Right atrium auricular region (tissue), 2 donors: ENCODE measurements around the gene MYH10. TPM values are rescaled to one million over a fixed set of nuclear protein-coding genes. Genes with fewer than 3 reads are reported as not detected.
"Not testable (repeated sequence)": the region's sequence is repeated elsewhere in the genome, so short reads cannot be mapped to it uniquely, and the experiment has no call there.

Source experiments
- DNase-seq: peaks from one replicate; pipeline ENCODE4 v3.0.0-alpha.2; 2019; ENCODE audit warnings: low spot score
- H3K27ac ChIP-seq, 2 donors: fragments of 200-600 bp; sonication (generic); 1 replicate in 1 of 2; 2 replicates in 1 of 2; pipeline ENCODE4 v1.5.1; 2016 to 2019
- H3K27me3 ChIP-seq, 2 donors: fragments of 200-600 bp; sonication (generic); one replicate each; pipeline versions ENCODE4 v1.5.1 to v1.6.0; 2017 to 2019
- H3K36me3 ChIP-seq: fragments of 200-600 bp; sonication (generic); one replicate; pipeline ENCODE4 v1.5.1; 2016
- H3K4me1 ChIP-seq, 2 donors: fragments of 200-600 bp; sonication (generic); one replicate each; pipeline versions ENCODE4 v1.5.1 to v1.6.0; 2017 to 2019
- H3K4me3 ChIP-seq, 2 donors: fragments of 200-600 bp; sonication (generic); 1 replicate in 1 of 2; 2 replicates in 1 of 2; pipeline ENCODE4 v1.5.1; 2017 to 2019; ENCODE audit warnings: mild to moderate bottlenecking in 1 of 2, moderate library complexity in 1 of 2
- H3K9me3 ChIP-seq, 2 donors: fragments of 200-600 bp; sonication (generic); one replicate each; pipeline ENCODE4 v1.5.1; 2019
- CTCF ChIP-seq, 2 donors: fragments of 200-600 bp; sonication (generic); IDR thresholded peaks; one replicate each; pipeline ENCODE4 v1.5.1; 2019; ENCODE audit warnings: antibody characterized with exemption in 2 of 2
- total RNA-seq, 2 donors: library from RNA; depleted of rRNA; stranded (reverse); fragments of >200 nt; gene quantifications; one replicate each; pipeline ENCODE4 v1.1.0, GENCODE V29; 2016

MYH10 gene
- total RNA-seq, 2 donors from 2014 or later, result 48.9 to 49.1 TPM

- Histone ChIP-seq H3K27ac (no peak overlapping the region), H3K4me1 (no peaks in the 10 kb centered on the region), H3K9me3 (no peaks in the 10 kb centered on the region), H3K36me3 (no peaks in the 10 kb centered on the region), H3K4me3 (no peak overlapping the region), H3K27me3 (no peaks in the 10 kb centered on the region)
- TF ChIP-seq CTCF (IDR thresholded peaks at IDR 0.05), result no peak
- DNase-seq, result no peak
Observed at GRCh38 chr17:8664456-8665126, 34.1 kb upstream of the MYH10 start.

DNA sequence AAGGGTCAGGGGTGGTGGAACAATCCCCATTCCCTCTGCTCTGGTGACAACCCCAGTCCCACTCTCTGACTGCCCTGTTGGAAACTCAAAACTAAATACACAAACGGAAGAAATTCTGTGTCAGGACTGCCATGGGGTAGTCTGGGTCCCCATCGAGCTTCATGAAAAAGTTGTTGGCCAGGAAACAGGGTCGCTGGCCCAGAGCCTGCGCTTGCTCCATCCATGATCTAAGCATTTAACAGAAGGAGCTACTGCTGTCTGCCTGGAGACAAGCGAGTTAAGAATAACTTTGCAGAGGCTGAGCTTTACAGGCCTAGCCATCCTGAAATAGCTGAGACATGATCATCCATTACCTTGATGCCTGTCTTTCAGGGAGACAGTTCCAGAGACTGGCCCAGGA, 32.4 kb upstream of the MYH10 start:
- H3K36me3 ChIP-seq, result no peaks in the 10 kb centered on the region
- no peak for DNase-seq

DNA sequence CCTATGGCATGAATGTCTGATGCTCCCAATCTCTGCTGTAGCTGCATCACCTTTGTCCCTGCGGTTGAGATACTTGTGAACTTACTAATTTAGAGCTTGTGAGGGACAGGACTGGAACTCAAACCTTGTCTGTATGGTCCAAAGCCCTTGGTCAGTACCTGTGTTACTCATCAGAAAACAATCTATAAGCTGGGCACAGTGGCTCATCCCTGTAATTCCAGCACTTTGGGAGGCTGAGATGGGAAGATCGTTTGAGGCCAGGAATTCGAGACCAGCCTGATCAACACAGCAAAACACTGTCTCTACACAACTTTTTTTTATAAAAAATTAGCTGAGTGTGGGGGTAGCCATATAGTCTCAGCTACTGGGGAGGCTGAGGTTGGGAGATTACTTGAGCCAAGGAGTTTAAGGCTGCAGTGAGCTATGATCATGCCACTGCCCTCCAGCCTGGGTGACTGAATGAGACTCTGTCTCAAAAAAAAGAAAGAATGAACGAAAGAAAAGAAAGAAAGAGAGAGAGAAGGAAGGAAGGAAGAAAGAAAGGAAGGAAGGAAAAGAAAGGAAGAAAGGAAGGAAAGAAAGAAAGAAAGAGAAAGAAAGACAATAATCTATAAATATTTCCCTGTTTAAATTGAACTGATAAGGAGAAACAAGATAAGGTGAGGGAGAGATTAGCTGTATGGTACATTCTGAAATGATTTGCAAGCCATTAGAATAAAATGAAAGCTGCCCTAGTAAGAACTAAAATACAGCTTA, 31.7 kb upstream of the MYH10 start:
- peaks cover 0 to 1% of the 10 kb centered on the region in 2 donors for H3K9me3 ChIP-seq
- no peak for DNase-seq
- no peaks in the 10 kb centered on the region for H3K36me3 ChIP-seq
- H3K27me3 ChIP-seq, result no peaks in the 10 kb centered on the region
- no peak overlapping the region for H3K27ac ChIP-seq
- H3K4me3 ChIP-seq, result no peak overlapping the region
- H3K4me1 ChIP-seq, result no peaks in the 10 kb centered on the region
- no peak for TF ChIP-seq CTCF (IDR thresholded peaks at IDR 0.05)

More for the DNA sequence above, 32.4 kb upstream of the MYH10 start:
- TF ChIP-seq CTCF (IDR thresholded peaks at IDR 0.05), result no peak
- H3K27ac ChIP-seq, result no peak overlapping the region
- no peaks in the 10 kb centered on the region for H3K9me3 ChIP-seq
- H3K4me1 ChIP-seq, result no peaks in the 10 kb centered on the region
- no peaks in the 10 kb centered on the region for H3K27me3 ChIP-seq
- H3K4me3 ChIP-seq, result no peak overlapping the region

DNA sequence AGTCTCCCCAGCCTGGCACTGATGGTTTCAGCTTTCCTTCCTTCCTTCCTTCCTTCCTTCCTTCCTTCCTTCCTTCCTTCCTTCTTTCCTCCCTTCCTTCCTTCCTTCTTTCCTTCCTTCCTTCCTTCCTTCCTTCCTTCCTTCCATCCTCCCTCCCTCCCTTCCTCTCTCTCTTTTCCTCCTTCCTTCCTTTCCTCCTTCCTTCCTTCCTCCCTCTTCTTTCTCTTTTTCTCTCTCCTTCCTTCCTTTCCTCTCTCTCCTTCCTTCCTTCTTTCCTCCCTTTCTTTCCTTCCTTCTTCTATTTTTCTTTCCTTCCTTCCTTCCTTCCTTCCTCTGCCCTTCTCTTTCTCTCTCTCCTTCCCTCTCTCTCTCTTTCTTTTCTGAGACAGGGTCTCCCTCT, 30.2 kb upstream of the MYH10 start:
- not testable (repeated sequence) for H3K36me3 ChIP-seq, DNase-seq, H3K4me1 ChIP-seq, H3K27me3 ChIP-seq, H3K4me3 ChIP-seq, H3K27ac ChIP-seq
- peaks cover 0 to 15% of the 10 kb centered on the region in 2 donors for H3K9me3 ChIP-seq

GRCh38 chr17:8659758-8660410, 29.4 kb upstream of the MYH10 start:
- no peak for DNase-seq
- peaks cover 0 to 15% of the 10 kb centered on the region in 2 donors for H3K9me3 ChIP-seq
- no peaks in the 10 kb centered on the region for H3K36me3 ChIP-seq
- H3K27me3 ChIP-seq, result no peaks in the 10 kb centered on the region
- H3K4me1 ChIP-seq, result no peaks in the 10 kb centered on the region
- no peak for TF ChIP-seq CTCF (IDR thresholded peaks at IDR 0.05)
- no peak overlapping the region for H3K4me3 ChIP-seq
- H3K27ac ChIP-seq, result no peak overlapping the region

DNA sequence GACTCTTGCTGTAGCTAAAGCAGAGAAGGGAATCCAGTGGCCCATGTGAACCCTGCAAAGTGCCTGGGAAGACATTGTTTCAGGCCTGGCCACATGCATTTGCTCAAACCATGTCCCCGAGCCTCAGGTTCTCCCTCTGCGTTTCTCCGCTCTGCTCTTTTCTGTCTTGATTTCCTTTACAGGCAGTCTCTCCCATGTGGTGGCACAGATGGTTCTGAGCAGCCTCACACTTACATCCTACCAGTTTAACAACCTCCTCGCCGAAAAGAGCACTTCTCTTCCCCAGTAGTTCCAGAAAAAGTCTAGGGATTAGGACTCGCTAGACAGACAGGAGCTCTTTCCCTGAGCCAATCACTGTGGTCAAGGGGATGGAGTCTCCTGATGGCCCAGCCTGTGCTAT, 28.3 kb upstream of the MYH10 start:
- no peaks in the 10 kb centered on the region for H3K4me1 ChIP-seq
- no peak overlapping the region for H3K4me3 ChIP-seq
- no peak overlapping the region for H3K27ac ChIP-seq
- no peaks in the 10 kb centered on the region for H3K36me3 ChIP-seq
- TF ChIP-seq CTCF (IDR thresholded peaks at IDR 0.05), result no peak
- H3K9me3 ChIP-seq, result peaks cover 0 to 15% of the 10 kb centered on the region in 2 donors
- H3K27me3 ChIP-seq, result no peaks in the 10 kb centered on the region
- DNase-seq, result no peak
